GM20000 (cell line): ENCODE results near the gene DDX3X.

Source experiments
- DNase-seq: peaks from one replicate; pipeline ENCODE4 v3.0.0; 2012; ENCODE audit warnings: low spot score
- TF ChIP-seq, protein P1 (sequence below): IDR thresholded peaks from 2 replicates; pipeline ENCODE4 v1.5.1; 2012; ENCODE audit warnings: mild to moderate bottlenecking, control low read depth; ENCODE audit errors: extremely low read depth, missing control alignments

The DDX3X gene

DNA sequence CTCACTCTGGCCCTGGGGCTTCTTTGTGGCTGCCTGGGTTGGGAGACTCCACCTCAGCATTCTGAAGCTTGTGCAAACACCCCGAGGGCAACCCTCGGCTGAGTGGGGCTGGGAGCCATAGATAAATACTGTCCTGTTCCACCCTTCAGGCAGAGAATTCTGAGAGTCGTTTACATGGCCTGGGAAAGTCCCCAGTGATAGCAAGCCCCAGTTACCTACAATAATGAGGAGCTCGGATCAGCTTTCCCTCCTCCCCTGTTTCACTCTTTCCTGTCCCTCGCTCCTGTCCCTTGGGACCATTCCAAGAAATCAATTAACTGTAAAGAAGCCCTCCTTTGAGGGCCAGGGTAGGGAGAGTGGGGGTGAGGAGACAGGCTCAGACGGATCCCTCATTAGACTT, 31.6 kb upstream of the DDX3X start:
- peak; percentile 16 for DNase-seq
- TF ChIP-seq, protein P1, sequence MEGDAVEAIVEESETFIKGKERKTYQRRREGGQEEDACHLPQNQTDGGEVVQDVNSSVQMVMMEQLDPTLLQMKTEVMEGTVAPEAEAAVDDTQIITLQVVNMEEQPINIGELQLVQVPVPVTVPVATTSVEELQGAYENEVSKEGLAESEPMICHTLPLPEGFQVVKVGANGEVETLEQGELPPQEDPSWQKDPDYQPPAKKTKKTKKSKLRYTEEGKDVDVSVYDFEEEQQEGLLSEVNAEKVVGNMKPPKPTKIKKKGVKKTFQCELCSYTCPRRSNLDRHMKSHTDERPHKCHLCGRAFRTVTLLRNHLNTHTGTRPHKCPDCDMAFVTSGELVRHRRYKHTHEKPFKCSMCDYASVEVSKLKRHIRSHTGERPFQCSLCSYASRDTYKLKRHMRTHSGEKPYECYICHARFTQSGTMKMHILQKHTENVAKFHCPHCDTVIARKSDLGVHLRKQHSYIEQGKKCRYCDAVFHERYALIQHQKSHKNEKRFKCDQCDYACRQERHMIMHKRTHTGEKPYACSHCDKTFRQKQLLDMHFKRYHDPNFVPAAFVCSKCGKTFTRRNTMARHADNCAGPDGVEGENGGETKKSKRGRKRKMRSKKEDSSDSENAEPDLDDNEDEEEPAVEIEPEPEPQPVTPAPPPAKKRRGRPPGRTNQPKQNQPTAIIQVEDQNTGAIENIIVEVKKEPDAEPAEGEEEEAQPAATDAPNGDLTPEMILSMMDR, result no peak

DNA sequence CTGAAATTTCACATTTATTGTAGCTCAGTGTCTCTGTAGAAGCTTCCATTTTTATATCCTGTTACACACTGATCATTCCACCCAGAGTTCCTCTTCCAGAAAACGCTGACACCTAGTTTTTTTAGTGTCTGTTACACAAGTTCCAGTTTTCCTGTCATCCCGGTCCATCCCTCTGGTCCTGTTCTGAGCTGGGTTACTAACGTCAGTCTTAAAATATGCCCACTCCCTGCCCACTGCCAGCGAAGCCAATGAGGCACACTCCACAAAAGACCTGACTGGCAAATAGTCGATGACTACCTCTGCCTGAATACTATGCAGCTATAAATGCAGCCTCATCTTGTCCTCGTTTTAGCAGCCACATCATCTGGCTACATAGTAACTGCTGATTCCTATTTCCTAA, 30.9 kb upstream of the DDX3X start:
- TF ChIP-seq, protein P1, result no peak
- no peak for DNase-seq

DNA sequence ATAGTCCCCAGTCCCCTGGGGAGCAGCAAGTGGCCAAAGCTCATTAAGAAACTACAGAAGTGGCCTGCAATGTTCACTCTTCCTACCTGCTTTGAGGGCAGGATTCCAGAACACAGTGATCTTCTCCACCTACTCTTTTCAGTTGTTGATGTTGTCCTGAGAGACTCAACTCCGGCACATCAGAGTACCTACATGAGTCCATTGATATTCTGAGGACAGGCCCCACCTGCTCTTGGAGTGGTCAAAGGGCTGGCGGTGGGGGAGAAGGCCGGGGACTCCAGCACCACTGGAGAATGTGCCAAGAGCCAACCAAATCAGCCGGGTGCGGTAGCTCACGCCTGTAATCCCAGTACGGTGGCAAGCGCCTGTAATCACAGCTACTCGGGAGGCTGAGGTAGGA, 29.8 kb upstream of the DDX3X start:
- no peak for DNase-seq
- TF ChIP-seq, protein P1, result no peak

DNA sequence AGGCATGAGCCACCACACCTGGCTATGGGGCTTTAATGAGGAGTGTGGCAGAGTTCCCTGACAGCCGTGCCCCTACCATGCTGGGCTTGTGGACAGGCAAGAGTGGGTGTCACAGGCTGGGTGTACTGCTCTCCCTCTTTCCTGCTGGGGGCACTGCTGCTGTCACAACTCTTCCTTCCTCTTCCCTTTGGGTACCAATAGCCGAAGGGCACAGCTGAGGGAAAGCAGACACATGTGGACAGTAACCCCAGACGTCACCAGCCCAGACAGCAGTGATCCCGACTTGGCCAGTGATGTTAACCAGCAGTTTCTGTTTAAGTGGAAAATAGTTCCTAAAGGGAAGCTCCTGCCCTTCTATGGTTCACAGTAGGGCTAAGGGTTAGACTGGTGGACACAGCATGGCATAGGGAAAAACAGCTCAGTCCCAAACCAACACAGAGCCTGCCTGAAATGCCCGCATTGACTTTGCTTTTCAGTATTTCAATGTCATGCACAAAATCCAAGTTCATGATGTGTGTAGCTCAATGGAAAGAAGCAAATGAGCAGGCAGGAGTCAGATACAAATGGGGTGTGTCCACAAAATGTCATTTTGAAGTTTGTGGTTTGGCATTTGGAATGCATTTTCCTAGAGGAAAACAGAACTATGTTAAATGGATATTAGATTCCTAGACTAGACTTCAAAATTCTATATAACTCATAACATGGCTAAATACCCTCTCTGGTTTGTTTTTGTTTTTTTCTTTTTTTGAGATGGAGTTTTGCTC, 24.9 kb upstream of the DDX3X start:
- TF ChIP-seq, protein P1, result no peak

DNA sequence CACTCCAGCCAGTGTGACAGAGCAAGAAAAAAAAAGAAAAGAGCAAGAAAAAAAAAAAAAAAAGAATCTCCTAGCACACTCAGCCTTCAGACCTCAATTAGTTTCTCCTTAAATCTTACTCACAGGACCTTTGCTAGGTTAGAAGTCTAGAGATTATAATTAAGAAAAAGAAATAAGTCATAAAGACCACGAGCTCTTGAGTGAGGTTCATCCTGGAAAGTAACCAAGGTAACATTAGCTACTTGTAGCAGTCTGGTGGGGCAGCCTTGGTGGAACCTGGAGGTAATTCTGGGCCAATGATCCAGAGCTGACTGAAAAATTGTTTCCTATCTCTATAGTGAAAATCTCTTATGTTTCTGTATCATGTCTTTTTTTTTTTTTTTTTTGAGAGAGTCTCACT, 21.2 kb upstream of the DDX3X start:
- DNase-seq, result no peak
- TF ChIP-seq, protein P1, result no peak

More for the DNA sequence above, 24.9 kb upstream of the DDX3X start:
- DNase-seq, result no peak

DNA sequence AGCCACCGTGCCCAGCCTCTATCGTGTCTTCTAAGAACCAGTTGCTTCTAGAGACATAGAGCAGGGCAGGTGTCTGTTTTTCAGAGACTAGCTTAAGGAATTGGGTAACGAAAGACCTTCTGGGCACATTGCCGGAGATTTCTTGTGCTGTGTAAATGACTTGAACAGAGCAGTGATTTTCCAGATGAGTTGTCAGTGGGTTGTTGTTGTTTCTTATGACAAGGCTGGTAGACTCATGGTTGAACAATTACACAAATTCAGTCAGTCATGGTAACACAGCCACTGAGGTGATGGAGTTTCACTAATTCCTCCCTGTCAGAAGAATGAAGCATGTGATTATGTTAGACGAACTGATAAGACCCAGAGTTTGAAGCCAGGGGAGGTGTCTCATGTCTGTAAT, 20.5 kb upstream of the DDX3X start:
- no peak for DNase-seq
- TF ChIP-seq, protein P1, result no peak

DNA sequence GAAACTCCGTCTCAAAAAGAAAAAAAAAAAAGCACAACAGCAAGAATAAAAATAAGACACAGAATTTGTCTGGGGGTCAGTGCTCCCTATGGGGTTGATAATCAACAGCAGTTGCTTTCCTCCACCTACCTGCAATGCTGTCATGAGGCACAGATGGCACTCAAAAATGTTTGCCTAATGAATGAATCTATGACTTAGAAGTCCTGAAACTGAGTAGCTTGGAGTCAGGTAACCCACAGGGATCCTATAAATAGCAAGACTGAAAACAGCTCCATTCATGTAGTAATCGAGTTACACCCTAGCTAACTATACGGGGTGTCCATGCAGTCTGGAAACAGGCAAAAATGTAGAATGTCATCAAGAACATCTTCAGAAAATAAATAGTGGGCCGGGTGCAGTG, 19.8 kb upstream of the DDX3X start:
- no peak for DNase-seq
- TF ChIP-seq, protein P1, result no peak
